GM21825 (cell line): ENCODE data around the gene DENND5B.
"Not testable (repeated sequence)": the region's sequence is repeated elsewhere in the genome, so short reads cannot be mapped to it uniquely, and the experiment has no call there.

Experiments used
- ATAC-seq: cut with Tn5 transposase; IDR thresholded peaks from one replicate; pipeline ENCODE4 v1.9.1; 2021; ENCODE audit warnings: mild to moderate bottlenecking, moderate library complexity; ENCODE audit not compliant: unreplicated experiment

Gene DENND5B

GRCh38 chr12:31388713-31389112, 202.2 kb downstream of the DENND5B start:
- ATAC-seq, result no peak

- ATAC-seq, result no peak
These were observed 203.5 kb downstream of the DENND5B start for GRCh38 chr12:31387466-31387865.

- no peak for ATAC-seq
These were observed 203.9 kb downstream of the DENND5B start for GRCh38 chr12:31387011-31387410.

- ATAC-seq, result no peak
These were observed 204.6 kb downstream of the DENND5B start for GRCh38 chr12:31386364-31386777.

GRCh38 chr12:31377210-31377609, 213.7 kb downstream of the DENND5B start:
- not testable (repeated sequence) for ATAC-seq

- not testable (repeated sequence) for ATAC-seq
These were observed 215.5 kb downstream of the DENND5B start for GRCh38 chr12:31375422-31375821.

GRCh38 chr12:31371256-31371620, 219.7 kb downstream of the DENND5B start:
- no peak for ATAC-seq

GRCh38 chr12:31370531-31371255, 220.2 kb downstream of the DENND5B start:
- ATAC-seq, result no peak

GRCh38 chr12:31369712-31370521, 221.0 kb downstream of the DENND5B start:
- ATAC-seq, result no peak

GRCh38 chr12:31368666-31369361, 222.1 kb downstream of the DENND5B start:
- ATAC-seq, result no peak

- no peak for ATAC-seq
These were observed 224.8 kb downstream of the DENND5B start for GRCh38 chr12:31366104-31366621.

GRCh38 chr12:31363831-31364230, 227.1 kb downstream of the DENND5B start:
- no peak for ATAC-seq

GRCh38 chr12:31363416-31363809, 227.5 kb downstream of the DENND5B start:
- peak; percentile 13 for ATAC-seq

GRCh38 chr12:31362759-31363415, 228.0 kb downstream of the DENND5B start:
- ATAC-seq, result peak; percentile 92

GRCh38 chr12:31362115-31362758, 228.7 kb downstream of the DENND5B start:
- ATAC-seq, result no peak

GRCh38 chr12:31361730-31362114, 229.2 kb downstream of the DENND5B start:
- no peak for ATAC-seq

- no peak for ATAC-seq
These were observed 235.2 kb downstream of the DENND5B start for GRCh38 chr12:31355747-31356107.

- ATAC-seq, result no peak
These were observed 236.9 kb downstream of the DENND5B start for GRCh38 chr12:31353750-31354708.

- ATAC-seq, result no peak
These were observed 244.7 kb downstream of the DENND5B start for GRCh38 chr12:31346267-31346666.
